NCI-H146 (cell line): Measurements from ENCODE around the gene KATNA1.

Experiments used
- DNase-seq: peaks from one replicate; lab custom pipeline; 2025; lab: John Stamatoyannopoulos, UW

Gene KATNA1

GRCh38 chr6:149608381-149608982 lies 40.0 kb downstream of the KATNA1 start:
- DNase-seq, result no peak

GRCh38 chr6:149600508-149600907 lies 48.0 kb downstream of the KATNA1 start:
- DNase-seq, result no peak

GRCh38 chr6:149593408-149593807 lies 55.1 kb downstream of the KATNA1 start:
- DNase-seq, result no peak

GRCh38 chr6:149592983-149593382 lies 55.5 kb downstream of the KATNA1 start:
- DNase-seq, result no peak

DNA sequence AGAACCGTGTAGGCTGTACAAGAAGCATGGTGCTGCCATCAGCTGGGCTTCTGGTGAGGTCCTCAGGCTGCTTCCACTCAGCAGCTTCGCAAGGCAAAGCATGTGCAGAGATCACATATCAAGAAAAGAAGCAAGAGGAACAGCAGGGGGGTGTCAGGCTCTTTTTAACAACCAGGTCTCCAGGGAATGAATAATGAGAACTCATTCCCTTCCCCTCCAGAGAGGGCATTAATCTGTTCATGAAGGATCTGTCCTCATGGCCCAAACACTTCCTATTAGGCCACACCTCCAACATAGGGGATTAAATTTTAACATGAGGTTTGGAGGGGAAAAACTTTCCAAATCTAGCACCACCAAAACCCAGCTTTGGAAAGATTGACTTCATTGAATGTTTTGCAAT lies 62.4 kb downstream of the KATNA1 start:
- DNase-seq, result no peak

DNA sequence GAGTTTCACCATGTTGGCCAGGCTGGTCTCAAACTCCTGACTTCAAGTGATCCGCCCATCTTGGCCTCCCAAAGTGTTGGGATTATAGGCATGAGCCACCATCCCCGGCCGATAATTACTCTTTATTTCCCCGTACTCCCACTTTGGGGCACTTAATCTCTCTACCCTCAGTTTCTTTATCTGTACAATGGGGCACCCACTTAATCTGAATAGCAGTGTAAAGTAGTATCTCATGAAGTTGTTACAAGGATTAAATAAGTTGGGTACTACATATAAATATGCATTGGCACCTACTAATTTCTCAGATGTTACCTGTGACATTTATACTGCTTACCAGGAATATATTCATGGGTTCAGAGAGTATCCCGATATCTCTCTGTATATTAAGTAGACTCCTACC lies 67.2 kb downstream of the KATNA1 start:
- DNase-seq, result no peak

GRCh38 chr6:149580880-149581279 lies 67.6 kb downstream of the KATNA1 start:
- DNase-seq, result no peak

DNA sequence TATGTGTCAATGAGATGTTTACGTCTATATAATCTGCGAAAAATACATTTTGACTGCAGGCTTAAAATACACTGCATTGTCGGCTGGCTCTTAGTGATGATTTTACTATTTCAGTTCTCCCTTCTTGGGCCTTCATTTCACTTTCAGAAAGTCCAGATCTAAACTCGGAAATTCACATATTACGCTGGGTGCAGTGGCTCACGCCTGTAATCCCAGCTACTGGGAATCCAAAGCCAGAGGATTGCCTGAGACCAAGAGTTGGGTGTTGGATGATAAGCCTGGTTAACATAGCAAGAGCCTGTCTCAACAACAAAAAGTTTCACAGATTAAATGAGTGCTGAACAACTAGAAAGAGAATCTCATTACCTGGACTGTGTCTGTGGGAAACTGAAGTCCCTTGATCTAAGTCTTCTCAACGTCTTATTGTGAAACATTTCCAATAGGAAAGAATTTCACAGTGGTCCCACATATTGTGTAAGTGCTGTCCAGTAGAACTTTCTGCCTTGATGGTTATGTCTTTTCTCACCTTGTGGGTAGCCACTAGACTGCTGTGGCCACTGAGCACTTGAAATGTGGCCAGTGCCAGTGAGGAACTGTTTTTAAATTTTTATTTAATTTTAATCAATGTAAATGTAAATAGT lies 80.4 kb downstream of the KATNA1 start:
- DNase-seq, result no peak

DNA sequence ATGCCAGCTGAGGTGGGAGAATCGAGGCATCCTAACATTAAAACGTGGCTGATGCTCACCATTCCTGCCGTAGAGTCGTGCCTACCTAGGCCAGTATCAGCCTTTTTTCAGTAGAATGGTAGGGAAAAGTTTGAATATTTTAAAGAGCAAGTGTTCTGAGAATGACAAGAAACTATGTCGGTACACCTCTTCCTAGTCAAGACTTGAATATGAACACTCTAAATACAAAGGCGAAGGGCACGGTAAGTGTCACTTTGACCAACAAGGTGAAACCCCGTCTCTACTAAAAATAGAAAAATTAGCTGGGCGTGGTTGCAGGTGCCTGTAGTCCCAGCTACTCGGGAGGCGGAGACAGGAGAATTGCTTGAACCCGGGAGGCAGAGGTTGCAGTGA lies 81.3 kb downstream of the KATNA1 start:
- no peak for DNase-seq

DNA sequence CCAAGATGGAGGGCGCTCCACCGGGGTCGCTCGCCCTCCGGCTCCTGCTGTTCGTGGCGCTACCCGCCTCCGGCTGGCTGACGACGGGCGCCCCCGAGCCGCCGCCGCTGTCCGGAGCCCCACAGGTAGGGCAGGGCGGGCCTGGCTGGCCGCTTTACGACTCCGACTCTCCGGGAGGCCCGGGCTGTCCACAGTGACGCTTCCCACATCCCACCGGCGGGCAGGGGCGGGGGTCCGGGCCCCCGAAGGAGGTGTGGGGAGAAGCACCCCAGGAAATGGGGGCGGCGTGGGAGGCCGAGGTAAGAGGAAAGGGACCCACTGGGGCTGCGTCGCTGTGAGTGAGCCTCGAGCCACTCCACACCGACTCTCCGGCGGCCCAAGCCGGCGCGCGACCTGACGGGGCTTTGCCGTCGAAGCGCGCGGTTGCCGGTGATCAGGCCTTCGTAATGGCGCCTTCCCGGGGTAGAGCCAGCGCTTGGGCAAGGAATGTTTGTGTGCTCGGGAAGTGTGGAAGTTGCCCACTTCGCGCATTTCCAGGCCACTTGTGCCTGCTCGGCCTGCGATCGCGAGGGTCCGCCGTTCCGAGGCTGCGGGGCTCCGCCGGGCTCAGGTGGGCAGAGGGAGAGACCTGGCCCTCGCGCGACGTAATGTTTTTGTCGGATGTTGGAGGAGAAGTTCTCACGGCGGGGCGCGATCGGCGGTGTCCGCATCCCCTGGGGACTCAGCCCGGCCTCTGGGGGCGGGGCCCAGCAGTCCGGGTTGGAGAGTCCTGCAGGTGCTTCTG lies 81.9 kb downstream of the KATNA1 start:
- peak; percentile 81 for DNase-seq

DNA sequence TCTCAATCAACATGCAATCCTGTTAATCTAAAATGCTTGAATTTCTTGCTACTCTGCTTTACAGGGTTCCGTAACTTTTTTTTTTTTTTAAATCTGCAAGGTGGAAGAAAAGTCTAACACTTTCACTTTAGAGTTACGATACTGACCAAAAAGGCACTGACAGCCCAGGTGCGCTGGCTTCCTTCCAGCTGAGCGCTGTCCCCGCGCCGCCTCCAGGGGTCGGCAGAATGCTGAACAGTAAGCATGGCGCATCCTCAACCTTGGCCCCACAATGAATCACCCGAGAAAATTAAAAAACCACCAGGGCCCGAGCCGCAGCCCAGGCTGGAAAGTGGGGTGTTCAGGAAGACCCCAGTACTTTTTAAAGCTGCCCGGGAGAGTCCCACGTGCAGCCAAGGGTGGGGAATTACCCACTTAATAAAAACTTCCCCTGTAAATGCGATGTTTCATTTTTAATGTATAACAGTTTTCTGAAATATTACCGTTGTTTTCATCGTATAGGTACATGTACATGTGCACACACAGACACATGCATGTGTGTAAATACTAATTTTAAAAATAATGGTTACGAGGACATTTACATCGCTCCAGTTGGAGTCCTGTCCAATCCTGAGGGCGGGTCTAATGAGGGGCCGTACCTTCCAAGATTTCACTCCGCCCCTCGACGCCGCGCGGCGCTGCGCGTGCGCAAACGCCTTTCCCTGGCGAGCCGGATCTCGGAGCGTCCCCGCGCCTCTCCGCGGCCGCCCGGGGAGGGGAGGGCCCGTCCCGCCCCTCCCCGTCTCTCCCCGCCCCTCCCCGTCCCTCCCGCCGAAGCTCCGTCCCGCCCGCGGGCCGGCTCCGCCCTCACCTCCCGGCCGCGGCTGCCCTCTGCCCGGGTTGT lies 82.7 kb downstream of the KATNA1 start, which contains the start of gene GINM1:
Gene GINM1 (plus strand): TSS at position 849 of the 883 bp plus-strand sequence. CDS start 40 bp downstream, outside the sequence.
- DNase-seq, result peak; percentile 96

GRCh38 chr6:149563928-149564325 lies 84.6 kb downstream of the KATNA1 start:
- DNase-seq, result no peak

DNA sequence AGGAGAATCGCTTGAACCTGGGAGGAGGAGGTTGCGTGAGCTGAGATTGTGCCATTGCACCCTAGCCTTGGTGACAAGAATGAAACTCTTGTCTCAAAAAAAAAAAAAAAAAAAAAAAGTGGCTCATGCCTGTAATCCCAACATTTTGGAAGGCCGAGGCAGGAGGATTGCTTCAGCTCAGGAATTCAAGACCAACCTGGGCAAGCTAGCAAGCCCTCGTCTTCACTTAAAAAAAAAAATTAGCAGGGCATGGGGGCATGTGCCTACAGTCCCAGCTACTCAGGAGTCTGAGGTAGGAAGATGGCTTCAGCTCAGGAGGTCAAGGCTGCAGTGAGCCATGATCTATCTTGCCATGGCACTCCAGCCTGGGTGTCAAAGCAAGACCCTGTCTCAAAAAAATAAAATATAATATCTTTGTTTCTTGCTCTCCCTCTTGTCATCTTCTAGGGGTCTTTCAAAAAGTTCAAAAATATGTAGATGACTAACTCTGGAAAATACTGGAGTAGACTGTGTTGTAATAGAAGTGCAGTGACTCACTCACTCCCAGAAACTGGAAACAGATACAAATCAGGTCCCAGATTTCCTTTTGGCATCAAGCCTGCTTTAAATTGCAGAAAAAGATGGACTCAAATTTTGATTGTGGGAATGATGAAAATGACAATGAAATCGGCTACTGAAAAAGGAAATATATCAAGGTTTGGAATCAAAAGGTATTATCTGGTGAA lies 85.1 kb downstream of the KATNA1 start:
- no peak for DNase-seq

- peak; percentile 29 for DNase-seq
These were observed 87.8 kb downstream of the KATNA1 start for GRCh38 chr6:149560736-149561135.

DNA sequence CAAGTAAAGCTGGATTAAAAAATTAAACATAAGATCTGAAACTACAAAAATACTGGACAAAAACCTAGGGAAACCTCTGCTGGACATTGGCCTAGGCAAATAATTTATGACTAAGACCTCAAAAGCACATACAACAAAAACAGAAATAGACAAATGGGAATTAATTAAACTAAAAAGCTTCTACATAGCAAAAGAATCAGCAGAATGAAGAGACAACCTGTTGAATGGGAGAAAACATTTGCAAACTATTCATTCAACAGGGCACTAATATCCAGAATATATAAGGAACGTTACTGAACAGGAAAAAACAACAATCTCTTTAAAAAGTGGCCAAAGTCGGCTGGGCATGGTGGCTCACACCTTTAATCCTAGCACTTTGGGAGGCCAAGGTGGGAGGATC lies 89.1 kb downstream of the KATNA1 start:
- no peak for DNase-seq

DNA sequence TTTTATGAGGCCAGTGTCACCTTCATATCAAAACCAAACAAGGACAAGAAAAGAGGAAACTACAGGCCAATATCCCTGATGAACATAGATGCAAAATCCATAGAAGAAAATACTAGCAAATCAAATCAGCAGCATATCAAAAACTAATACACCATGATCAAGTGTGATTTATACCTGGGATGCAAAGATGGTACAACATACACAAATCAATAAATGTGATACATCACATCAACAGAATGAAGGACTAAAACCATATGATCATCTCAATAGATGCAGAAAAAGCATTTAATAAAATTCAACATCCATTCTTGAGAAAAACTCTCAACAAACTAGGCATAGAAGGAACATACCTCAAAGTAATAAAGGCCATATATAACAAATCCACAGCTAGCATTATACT lies 90.5 kb downstream of the KATNA1 start:
- no peak for DNase-seq

- no peak for DNase-seq
These were observed 96.6 kb downstream of the KATNA1 start for GRCh38 chr6:149551920-149552319.

DNA sequence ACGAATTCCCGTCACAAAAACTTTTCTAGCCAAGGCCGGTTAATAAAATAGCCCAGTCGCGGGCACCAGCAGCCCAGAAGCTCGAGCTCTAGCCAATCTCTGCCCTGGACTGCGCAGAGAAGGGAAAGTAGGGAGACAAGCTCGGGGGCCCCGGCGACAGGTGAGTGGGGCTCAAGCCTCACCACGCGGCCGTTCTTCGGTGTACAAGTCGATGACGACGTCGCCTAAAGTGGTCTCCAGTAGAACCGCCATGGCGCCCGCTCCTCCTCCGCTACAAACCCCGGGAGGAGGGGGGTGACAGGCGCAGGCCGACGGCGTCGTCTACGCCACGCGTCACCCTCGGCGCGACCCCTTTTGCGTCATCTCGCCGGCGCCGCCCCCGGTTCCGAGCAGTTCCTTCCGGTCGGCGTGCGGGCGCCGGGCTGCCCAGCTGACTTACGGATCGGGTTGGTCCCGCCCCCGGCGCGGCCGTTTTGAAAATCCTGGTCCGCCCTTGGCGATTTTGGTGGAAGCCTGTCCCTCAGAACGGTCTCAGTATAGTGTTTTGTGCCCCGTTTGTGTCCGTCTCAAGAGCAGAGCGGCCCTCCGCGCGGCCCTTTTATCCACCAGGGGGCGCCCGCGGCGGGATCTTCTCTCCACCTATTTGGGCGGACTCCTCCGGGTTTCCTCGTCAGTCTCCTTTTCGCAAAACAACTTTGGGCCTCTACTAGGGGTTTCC lies 102.6 kb downstream of the KATNA1 start, which contains the start of gene PPIL4:
Gene PPIL4 (minus strand): TSS at position 290 of the 718 bp plus-strand sequence. CDS start 38 bp downstream, at position 252.
- DNase-seq, result peak; percentile 97

- peak; percentile 61 for DNase-seq
These were observed 103.2 kb downstream of the KATNA1 start for GRCh38 chr6:149545258-149545753.
